Stimulated activated CD8-positive, alpha-beta memory T cell treated with anti-CD3 and anti-CD28 coated beads, Interleukin-4, amount 100 ng/mL, for 24 hours (primary cell): ENCODE measurements around the gene MAGEB3.
"Not testable (repeated sequence)": the region's sequence is repeated elsewhere in the genome, so short reads cannot be mapped to it uniquely, and the experiment has no call there.

Experiments
- DNase-seq: peaks from one replicate; pipeline ENCODE4 v3.0.0-alpha.2; 2020; ENCODE audit warnings: low read depth

Gene MAGEB3, protein sequence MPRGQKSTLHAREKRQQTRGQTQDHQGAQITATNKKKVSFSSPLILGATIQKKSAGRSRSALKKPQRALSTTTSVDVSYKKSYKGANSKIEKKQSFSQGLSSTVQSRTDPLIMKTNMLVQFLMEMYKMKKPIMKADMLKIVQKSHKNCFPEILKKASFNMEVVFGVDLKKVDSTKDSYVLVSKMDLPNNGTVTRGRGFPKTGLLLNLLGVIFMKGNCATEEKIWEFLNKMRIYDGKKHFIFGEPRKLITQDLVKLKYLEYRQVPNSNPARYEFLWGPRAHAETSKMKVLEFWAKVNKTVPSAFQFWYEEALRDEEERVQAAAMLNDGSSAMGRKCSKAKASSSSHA

DNA sequence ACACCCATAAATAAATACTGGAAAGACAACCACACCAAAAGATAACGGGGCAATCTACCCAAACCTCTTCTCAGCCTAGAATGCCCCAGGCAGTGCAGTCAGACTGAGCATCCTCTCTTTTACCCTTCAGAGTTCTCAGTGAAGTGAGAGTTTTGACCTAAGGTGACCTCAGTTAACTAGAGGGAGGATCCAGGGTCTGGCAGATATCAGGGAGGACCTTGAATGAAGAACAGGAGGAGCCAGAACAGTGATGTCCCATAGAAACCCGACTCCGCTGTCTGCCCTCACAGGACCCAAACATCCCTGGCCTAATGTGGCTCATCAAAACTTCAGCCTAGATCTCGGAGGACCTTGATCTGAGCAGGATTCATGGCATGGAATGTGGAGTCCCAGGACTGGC is at the start of gene MAGEB3:
Gene MAGEB3 (plus strand): TSS at position 263 of the 400 bp plus-strand sequence. CDS start 5,268 bp downstream, outside the sequence.
- no peak for DNase-seq

DNA sequence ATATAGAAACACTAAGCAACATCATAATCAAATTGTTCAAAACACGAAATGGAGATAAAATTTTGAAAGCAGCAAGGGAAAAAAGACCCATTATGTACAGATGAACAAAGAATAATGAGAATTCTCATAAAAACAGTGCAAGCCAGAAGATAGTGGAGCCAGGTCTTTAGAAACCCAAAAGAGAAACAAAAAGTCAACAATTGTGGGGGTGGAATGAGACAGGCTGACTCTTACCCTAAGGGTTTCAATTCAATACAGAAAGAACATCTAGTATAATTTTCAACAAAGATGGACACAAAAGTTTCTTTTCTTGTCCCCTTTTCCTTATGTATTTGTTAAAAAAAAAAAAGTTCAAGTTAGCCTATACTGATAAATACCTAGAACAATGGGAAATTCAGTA is 49.1 kb upstream of the MAGEB3 start:
- no peak for DNase-seq

DNA sequence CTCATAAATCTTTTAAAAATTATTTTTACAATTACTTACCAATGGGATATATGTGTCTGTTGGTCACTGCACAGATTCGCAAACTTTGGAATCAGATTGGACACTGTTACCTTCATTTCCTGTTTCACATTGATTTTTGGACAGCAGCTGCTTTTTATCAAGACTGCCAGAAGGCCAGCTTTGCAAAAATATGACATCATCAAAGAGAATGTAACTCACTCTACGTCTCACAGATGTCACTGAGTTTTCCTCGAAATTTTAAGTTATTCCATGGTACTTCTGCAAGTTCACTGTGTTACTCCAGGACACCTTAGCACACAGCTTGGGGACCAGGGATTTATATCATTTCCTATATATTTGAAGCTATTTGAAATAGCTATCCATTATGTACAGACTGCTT is 46.9 kb upstream of the MAGEB3 start:
- DNase-seq = no peak

DNA sequence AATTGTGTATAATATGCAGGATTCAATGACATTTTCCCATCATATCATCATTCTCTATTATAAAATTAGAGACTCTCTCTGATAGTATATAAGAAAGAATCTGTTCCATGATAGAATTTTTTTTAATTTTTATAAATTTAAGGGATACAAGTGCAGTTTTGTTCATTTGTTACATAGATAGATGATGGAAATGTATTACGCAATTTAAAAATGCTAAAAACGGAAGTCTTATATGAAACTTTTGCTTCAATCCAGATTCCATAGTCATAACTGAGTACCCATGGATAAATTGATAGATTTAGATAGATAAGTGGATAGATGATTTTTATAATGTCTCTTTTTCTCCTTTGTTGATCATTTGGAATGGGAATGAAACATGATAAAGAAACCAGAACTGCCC is 40.0 kb upstream of the MAGEB3 start:
- no peak for DNase-seq

DNA sequence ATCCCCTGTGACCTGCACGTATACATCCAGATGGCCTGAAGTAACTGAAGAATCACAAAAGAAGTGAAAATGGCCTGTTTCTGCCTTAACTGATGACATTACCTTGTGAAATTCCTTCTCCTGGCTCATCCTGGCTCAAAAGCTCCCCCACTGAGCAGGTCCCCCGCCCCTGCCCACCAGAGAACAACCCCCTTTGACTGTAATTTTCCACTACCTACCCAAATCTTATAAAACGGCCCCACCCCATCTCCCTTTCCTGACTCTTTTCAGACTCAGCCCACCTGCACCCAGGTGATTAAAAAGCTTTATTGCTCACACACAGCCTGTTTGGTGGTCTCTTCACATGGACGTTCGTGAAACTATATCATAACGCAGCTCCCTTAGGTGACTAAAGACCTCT is 36.5 kb upstream of the MAGEB3 start:
- not testable (repeated sequence) for DNase-seq

DNA sequence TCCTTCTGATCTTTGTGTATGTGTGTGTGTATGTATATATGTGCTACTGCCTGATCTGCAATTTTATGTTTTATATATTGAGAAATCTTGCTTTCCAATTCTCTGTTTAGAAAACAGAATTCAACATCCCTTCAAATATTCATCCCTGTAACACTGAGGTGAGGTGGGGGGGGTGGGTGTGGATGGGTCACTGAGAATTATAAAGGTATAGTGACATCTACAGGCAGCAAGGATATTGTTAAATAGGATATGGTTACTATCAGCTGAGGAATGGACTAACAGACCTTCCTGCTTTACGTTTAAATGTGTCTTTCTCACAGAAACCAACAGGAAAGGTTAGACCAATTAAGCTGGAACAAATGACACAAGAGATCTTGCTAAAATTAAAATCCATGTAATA is 34.1 kb upstream of the MAGEB3 start:
- DNase-seq = no peak

DNA sequence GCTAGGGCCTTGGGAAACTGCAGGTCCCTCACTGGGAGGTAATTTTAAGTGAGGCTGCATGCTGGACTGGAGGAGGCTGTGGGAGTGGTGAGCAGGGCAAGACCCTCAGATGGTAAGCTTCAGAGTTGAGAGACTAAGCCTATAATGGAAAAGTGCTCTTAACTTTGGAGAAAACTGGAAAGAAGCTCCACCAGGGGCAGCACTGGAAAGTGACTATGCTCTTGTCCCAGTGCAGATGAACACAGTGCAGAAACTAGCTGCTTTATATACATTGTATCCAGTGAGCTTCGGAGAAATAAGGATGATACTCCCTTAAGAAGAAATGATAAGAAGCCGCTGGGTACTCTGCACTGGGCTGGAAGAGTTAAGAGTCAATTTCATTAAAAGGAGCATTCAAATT is 18.3 kb upstream of the MAGEB3 start:
- DNase-seq = no peak

DNA sequence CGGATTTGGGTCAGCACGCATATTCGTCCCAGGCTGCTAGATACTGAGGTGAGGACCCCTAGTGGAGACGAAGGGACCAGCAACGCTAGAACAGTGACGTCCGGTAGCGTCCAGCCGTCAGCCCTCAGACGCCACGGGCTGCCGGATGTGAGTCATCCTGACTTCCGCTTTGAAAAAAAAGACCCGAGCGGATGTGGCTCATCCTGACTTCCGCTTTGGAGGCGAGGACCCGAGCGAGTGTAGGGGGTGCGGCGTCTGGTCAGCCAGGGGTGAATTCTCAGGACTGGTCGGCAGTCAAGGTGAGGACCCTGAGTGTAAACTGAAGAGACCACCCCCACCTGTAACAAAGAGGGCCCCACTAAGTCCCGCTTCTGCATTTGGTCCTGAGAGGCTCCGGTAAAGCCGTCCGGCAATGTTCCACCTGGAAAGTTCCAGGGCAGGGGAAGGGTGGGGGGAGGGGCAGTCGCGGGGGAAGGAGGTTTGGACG is 15.1 kb upstream of the MAGEB3 start, which contains the start of gene MAGEB2:
Gene MAGEB2 (plus strand): TSS at position 207 of the 487 bp plus-strand sequence. CDS start 3,018 bp downstream, outside the sequence.
- no peak for DNase-seq

DNA sequence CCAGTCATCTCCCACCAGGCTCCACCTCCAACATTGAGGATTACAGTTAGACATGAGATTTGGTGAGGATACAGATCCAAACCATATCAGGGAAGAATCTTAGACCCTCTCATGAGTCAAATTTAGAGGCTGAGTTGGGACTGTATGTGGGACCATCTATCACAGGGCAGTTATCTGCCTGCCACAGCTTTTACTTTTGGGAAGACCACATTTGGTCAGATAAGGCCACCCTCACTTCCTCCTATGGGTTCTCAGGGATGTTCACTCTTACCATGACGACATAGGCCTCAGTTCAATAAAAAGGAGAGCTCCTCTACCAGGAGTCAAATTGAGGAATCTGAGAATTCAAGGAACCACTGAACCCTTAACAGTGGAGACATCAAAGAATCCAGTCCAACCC is 13.0 kb upstream of the MAGEB3 start:
- DNase-seq = no peak

DNA sequence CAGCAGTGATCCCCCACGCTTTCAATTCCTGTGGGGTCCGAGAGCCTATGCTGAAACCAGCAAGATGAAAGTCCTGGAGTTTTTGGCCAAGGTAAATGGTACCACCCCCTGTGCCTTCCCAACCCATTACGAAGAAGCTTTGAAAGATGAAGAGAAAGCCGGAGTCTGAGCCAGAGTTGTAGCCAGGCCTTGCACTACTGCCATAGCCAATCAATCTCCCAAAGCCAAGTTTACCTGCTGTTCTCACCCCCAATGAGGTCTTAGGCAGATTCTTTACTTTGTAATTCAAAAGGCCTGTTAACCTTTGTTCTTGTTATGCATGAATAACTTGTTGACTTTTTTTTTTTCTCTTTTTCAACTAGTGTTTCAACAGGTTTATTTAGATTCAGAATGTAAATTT is 11.1 kb upstream of the MAGEB3 start:
- DNase-seq = no peak

DNA sequence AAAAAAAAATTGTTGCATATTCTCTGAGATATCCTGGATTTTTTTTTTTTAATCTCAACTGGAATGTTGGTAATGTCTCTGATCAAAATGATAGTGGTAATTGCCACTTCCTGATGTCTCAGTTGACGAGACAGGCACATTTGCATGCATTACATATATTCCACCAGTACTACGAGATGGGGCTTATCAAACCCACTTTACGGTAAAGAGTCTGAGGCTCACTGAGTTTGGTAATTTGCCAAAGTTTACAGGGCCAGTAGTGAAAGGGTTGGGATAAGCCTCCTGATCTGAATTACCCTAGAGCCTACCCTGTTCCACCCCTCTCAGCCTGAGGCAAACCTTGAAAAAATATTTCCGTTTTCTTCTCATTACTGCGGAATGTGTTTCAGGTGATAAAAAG is 9.8 kb upstream of the MAGEB3 start:
- no peak for DNase-seq

DNA sequence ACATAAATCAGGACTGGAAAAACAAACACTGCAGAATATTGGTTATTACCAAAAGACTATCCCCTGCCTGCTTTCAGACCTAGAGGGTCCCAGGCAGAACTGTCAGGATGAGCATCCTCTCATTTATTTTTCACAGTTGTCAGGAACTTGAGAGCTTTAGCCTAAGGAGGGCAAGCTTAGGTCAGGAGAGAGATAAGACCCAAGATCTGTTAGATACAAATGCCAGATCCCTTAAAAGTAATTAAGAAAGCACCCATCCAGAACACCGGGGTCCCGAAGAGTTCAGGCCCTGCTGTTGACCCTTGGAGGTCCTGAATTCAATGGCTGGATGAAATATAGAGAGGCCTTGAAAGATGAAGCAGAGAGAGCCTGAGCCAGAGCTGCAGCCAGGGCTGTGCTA is 5.9 kb upstream of the MAGEB3 start:
- DNase-seq = no peak

DNA sequence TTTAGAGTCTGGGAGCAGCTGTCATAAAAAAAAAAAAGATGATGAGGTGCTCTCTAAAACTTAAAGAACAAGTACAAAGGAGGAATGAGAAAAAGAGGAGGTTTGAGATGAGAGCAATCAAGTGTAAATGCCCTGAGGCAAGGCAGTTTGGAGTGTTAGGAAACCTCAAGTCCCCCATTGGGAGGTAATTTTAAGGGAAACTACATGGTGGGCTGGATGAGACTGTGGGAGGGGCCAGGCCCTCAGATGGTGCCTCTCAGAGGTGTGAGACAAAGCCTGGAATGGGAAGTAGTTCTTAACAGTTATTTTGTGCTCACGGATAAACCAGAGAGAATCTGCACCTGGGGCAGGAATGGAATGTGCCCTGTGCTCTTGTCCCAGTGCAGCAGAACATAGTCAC is 1.9 kb upstream of the MAGEB3 start:
- no peak for DNase-seq

DNA sequence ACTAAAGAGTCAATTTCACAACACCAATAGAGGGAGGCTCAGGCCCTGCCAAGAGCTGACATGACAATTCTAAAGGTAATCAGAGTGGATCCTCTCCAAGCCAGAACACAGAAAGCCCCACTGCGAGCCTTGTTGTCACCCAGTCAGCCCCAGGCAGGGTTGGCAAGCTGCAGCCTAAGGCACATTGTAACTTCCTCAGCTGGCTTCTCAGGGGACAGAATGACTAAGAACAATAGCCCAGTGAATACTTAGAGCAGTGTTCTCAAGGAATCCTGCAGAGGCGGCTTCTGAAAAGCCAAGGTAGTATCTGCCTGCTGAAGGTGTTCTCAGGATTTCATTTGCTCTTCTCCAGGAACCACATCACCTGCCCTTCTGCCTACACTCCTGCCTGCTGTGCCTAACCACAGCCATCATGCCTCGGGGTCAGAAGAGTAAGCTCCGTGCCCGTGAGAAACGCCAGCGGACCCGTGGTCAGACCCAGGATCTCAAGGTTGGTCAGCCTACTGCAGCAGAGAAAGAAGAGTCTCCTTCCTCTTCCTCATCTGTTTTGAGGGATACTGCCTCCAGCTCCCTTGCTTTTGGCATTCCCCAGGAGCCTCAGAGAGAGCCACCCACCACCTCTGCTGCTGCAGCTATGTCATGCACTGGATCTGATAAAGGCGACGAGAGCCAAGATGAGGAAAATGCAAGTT is 11.4 kb downstream of the MAGEB3 start, which contains the start of gene MAGEB4:
Gene MAGEB4 (plus strand): TSS at position 277 of the 692 bp plus-strand sequence. CDS start 136 bp downstream, at position 413.
- DNase-seq = no peak

DNA sequence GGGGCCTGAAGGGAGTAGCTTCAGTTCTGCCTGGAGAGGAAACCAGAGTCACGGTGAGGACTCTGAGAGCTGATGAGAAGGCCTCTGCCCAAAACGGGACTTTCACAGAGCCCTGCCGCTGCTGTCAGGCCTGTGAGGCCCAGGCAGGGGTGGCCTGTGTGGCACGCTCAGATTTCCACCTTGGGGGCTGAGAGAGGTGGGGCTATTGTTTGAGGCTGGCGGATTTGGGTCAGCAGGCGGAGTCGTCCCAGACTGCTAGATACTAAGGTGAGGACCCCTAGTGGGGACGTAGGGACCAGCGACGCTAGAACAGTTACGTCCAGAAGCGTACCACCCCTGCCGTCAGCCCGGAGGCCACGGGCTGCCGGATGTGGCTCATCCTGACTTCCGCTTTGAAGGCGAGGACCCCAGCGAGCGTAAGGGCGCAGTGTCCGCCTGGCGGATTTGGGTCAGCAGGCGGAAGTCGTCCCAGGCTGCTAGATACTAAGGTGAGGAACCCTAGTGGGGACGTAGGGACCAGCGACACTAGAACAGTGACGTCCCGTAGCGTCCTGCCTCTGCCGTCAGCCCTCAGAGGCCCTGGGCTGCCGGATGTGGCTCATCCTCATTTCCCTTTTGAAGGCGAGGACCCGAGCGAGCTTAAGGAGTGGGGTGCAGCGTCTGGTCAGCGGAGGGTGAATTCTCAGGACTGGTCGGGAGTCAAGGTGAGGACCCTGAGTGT is 16.5 kb downstream of the MAGEB3 start, which contains the start of gene MAGEB1:
Gene MAGEB1 (plus strand): TSS at position 378 of the 721 bp plus-strand sequence. CDS start 3,348 bp downstream, outside the sequence.
- DNase-seq = no peak

DNA sequence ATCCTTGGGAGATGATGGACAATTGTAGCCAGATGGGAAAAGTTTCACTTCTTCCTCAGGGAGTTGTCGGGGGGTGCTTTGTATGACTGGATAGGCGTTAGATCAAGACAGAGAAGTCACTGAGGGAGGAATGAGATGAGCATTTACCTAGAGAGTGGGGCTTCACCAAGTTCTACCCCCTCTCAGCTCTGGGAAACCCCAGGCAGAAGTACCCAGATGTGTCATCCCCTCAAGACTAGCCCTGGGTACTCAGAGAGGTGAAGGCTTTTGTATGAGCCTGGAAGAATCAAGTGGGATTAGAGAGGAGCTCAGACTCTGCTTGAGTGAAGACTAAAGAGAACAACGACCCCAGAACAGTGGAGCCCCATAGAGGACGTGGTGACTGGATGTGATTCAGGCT is 18.4 kb downstream of the MAGEB3 start:
- no peak for DNase-seq

DNA sequence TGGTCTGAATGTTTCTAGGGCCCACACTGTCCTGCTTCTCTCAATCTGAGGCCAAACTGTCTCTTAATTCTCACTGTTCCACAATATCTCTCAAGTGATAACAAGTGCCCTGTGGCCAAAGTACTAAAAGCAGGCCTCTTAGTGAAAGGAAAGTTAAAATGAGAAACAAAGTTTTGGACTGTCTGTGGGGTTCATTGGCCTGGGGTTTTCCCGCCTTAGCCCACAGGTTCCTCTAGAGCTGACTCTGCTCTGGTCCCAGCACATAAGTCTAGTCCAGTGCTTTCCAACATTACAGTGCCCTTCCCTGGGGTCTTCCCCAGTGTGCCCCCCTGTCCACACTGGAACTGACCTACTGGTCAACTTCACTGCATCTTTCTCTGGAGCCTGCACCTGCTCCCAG is 22.8 kb downstream of the MAGEB3 start:
- DNase-seq = no peak

DNA sequence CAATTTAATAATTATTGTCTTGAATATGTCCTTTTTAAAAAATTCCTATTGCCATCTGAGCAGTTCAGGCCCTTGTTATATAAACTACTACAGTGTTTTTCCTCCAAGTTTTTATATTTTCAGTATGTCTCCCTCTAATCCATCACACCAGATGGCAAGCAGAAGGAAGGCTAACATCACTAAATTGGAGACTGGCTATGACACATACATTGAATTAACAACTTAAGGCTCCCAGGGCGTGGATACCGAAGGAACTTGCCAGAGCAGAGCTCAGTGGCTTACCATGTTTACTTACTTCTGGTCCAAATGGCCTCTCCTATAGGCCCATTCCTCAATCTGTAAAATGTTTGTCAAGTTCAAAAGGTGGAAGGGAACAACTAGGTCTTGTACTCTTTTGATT is 29.5 kb downstream of the MAGEB3 start:
- DNase-seq = no peak

DNA sequence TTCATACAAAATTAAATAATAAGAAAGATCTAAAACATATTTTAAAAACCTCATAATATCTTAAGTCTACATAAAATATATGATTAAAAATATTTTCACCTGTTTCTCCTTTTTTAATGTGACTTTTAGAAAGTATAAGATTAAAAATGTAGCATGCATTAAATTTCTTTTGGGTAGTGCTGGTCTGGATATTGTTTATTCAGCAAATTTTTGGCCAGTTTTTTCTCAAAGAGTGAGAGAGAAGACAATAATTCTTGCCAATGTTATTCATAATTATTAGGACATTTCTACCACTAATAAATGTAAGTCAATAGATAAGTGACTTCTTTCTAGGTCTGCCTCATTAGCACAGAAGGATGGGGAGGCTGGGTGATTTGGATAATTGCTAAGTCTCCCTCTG is 30.6 kb downstream of the MAGEB3 start:
- no peak for DNase-seq

DNA sequence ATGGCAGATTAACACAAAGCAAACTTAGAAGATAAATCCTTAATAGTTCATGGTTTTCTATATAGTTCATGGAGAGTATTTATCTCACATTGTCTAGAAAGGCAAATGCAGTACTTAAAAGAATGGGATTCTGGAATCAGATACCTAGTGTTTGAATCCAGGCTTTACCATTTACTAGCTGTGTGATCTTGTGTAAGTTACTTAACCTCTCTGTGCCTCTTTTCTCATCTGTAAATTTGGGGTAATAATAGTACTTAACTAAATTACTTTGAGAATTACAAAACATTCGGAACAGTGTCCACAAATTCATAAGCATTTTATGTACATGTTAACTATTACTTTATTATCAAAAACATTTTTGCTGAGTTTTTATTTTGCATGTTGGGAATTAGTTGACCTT is 32.3 kb downstream of the MAGEB3 start:
- DNase-seq = no peak

DNA sequence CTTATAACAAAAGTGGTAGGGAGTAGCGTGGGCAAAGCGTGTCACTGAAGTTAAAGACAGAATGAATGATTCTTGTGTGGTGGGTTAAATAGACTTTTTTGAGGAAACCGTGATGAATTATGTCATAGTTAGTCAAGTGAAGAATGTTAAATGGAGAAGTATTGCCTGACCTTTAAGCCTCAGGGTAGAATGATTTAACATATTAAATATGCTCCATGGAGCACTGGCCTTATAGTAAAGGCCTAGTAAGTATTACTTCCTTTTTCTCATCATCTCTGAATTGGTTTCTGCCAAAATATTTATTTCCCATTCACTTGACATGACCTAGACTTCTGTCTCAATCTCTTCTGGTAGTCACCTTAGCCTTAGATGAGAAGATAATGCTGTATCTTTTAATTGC is 40.2 kb downstream of the MAGEB3 start:
- no peak for DNase-seq

DNA sequence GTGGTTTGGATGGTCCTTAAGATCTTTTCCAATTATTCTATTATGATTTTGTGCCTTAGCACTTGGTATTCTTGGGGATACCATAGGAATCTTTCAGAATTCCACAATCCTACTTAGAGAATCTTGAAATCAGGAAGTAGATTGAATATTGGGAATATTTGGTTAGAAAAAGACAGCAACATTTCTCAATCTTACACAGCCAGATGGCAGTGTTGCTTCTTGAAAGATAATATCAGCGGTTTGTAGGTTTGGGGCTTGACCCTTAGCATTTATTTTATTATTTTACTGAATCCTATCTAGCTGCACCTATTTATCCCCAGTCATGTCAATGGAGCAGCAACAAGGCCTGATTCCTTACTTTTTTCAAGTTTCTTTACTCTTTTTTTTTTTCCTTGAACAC is 45.0 kb downstream of the MAGEB3 start:
- DNase-seq = no peak

DNA sequence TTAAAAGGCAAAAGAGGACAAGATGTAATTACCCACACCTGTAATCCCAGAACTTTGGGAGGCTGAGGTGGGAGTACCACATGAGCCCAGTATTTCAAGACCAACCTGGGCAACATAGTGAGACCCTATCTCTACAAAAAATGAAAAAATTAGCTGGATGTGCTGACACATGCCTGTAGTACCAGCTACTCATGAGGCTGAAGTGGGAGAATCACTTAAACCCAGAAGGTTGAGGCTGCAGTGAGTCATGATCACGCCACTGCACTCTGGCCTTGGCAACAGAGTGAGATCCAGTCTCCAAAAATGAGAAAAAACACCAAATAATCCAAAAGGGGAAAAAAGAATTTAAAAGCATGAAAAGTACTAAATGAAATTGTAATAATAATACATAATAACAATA is 47.9 kb downstream of the MAGEB3 start:
- no peak for DNase-seq
